Smooth muscle cell of the brain vasculature (primary cell): ENCODE data around the gene SAP30BP.

ENCODE experiments used
- DNase-seq: peaks from one replicate; pipeline ENCODE4 v3.0.0-alpha.2; 2012; ENCODE audit warnings: low read depth, low spot score

Gene SAP30BP

GRCh38 chr17:75685499-75685898 is 18.4 kb downstream of the SAP30BP start:
- DNase-seq, result no peak

GRCh38 chr17:75688209-75688825 is 21.2 kb downstream of the SAP30BP start:
- DNase-seq, result no peak

DNA sequence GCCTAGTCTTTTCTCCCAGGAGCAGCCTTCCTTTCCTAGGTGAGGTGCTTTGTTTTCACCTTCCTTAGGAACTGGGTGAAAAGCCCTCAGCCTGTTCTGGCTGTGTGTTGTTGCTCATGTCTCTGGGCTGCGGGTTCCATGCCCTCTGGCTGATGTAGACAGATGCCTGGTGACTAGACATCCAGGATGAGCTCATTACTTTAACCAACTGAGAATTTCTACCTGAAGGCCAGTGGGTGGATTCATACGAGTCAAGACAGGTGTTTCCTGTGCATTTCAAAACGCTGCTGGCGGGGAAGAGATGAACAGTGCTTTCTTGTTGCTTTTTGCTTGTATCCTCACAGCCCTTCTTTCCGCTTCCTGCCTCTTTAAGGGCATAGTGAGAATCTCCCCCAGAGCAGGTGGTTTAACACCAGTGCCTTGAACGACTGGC is 22.3 kb downstream of the SAP30BP start:
- no peak for DNase-seq

DNA sequence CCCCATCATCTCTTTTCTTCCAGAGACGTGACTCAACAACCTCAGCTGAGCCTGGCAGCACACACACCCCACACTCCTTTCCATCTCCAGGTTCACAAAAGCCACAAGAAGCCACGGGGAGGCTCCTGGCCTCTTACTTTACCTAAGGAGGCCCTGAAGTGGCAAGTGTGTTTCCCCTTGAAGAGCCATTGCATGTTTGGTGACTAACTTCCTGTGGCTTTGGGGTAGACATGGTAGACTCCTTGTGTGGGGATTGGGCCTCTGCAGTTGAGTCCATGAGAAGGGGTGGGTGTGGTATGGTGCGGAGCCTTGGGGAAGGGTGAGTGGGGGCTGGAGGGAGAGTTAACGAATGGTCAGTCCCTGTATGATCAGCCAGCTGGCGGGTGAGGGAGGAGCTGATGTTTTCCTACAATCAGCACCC is 24.2 kb downstream of the SAP30BP start:
- no peak for DNase-seq

GRCh38 chr17:75691801-75692626 is 24.9 kb downstream of the SAP30BP start:
- no peak for DNase-seq

GRCh38 chr17:75692976-75693375 is 25.8 kb downstream of the SAP30BP start:
- DNase-seq, result no peak

GRCh38 chr17:75693500-75694481 is 26.7 kb downstream of the SAP30BP start:
- DNase-seq, result peak; percentile 92

- DNase-seq, result no peak
Measured at GRCh38 chr17:75694536-75694935, 27.4 kb downstream of the SAP30BP start.

DNA sequence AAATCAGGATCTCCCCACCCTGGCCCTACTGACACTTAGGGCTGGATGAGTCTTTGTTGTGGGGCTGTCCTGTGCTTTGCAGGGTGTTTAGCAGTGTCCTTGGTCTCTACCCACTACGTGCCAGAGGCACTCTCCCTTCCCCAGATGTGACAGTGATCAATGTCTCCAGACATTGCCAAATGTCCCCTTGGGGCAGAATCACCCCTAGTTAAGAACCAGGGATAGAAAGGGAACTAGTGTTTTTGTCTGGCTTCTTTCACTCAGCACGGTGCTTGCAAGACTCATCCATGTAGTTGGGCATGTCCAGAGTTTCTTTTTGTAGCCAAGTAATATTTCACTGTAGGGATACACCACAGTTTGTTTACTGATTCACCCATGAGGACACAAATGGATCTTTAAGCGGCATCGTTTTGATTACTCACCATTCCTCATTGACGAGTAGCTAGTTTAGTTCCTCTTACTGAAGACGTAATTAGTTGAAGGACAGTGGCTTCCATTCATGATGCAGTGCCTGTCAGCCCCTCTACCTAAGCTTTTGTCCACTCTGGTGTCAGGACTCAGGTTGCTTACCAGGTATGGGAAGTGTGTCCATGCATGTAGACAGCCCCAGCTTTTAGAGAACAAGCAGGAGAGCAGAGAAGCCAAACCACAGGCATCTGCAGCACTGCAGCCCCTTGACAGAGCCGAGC is 28.1 kb downstream of the SAP30BP start:
- no peak for DNase-seq

GRCh38 chr17:75695830-75696271 is 28.7 kb downstream of the SAP30BP start:
- no peak for DNase-seq

- DNase-seq, result no peak
Measured at GRCh38 chr17:75697651-75698291, 30.6 kb downstream of the SAP30BP start.

DNA sequence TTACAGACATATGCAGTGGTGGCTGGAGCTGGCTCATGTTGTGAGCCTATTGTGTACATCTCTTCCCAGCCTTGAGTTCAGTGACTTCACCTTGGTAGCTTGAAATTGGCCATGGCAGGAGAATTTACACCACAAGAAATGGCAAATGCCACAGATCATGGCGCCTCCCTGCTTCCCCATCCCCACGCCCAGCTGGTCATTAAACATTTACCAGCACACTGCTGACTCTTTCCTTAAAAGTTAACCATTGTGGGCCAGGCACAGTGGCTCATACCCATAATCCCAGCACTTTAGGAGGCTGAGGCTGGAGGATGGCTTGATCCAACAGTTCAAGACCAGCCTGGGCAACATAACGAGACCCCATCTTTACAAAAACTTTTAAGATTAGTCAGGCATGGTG is 31.5 kb downstream of the SAP30BP start:
- no peak for DNase-seq

DNA sequence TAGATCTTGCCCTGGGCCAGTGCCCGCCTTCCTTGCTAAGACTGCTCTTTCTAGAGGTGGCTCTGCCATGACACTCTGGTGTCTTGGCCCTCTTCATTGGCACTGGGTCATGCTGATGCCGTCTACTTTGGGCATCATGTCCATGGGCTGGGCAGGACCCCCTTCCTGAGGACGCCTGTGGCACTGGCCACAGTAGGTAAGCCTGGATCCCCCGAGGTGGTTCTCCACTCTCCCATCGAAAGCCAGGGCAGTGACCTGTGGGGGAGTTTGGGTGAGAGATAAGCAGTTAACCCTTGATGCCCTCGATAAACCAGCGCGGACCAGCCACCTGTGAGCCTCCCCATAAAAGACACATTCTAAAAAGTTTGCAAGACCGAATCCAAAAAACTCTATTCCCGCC is 34.1 kb downstream of the SAP30BP start:
- no peak for DNase-seq

DNA sequence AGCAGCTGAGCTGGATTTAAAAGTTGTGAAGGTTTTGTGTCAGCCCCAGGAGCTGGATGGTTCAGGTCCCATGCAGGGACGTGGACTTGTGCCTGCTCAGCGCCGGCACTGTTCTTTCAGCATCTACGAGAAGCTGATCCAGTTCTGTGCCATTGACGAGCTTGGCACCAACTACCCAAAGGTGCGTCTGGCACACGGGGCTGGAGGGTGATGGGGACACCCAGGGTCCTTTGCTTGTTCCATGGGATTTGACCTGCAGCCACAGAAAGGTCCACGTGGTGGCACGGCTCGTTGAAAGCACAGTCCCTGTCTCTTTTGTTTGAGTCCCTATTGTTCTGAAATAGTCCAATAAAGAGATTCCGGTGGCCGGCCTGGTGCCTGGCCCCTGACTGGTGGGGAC is 36.1 kb downstream of the SAP30BP start:
- DNase-seq, result no peak

DNA sequence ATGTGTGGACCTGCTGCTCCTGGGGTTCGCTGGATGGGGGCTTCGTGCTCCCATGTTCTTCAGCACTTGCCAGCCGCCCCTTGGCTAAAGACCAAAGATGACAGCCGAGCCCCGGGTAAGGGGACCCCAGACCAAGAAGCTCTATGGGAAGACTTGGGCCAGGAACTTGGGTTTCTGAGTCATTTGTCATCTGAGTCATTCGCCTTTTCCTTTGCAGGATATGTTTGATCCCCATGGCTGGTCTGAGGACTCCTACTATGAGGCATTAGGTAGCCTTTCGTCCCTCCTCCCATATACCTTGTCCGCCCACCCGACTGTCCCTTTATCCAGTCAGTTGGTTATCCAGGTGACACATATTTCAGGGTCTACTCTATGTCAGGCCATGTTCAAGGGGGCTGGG is 36.5 kb downstream of the SAP30BP start:
- DNase-seq, result no peak

DNA sequence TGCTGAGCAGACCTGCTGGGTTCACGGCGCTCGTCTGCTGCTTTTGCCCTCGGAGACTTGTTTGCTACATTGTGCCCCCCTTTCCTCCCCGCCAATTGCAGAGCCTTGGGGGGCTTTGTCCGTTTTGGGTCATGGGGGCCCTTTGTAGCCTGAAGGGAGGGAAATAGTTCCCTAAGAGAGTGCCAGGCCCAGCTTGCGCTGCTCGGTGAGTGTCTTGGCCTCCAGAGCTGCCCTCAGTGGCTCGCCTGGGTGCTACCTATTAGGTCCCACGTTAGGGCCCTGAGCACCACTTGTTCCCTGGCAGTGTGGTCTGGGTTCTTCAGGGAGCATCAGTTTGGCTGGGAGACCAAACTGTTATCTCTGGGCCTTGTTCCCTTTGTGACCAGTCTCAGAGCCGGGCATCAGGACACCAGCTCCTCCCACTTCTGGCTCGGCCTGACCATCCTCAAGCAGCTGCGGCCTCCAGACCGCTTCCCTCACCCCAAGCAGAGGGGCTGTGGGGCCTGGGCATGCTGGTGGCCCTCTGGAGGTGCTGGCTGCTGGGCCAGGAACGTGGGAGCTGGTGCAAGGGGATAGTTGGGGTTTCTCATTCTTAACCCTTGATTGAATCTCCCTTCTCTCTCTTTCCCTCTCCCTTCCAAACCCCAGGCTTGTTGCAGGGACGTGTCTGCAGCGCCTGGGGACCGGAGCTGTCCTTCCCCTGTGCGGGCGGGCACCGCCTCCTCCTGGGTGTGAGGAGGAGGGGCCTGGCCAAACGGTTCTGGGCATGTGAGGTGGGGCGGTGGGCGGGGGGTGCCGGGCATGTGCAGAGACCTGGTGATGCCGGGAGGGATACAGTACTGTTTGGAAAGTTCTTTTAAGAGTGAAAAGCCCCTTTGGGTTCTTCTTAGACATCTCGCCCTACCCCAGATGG is 38.1 kb downstream of the SAP30BP start:
- no peak for DNase-seq

GRCh38 chr17:75706042-75706728 is 39.0 kb downstream of the SAP30BP start:
- no peak for DNase-seq

DNA sequence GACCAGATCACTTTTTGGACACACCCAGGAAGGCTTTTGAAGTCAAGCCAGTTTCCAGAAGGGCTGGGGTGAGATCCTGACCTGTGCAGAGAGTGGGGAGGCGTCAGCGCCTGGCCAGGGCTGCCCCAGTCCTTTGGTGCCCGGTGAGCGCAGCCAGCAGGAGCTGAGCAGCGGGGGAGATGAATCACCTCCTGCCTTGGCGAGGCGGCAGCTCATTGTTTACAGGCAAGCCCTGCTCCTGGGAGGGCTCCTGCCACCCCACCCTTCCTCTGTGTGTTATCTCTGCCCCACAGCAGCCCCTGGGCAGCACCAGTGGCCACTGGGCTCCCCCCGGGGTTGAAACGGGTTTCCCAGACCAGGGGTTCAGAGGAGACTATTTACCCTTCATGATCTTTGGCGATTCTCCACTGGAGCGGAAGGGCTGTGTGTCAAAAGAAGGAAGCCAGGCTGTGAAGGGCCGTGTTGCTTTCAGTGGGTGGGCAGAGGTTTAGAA is 40.0 kb downstream of the SAP30BP start:
- peak; percentile 66 for DNase-seq

GRCh38 chr17:75712446-75712845 is 45.3 kb downstream of the SAP30BP start:
- no peak for DNase-seq
